ENCODE measurements around the gene FBXO2.

Gene FBXO2, protein sequence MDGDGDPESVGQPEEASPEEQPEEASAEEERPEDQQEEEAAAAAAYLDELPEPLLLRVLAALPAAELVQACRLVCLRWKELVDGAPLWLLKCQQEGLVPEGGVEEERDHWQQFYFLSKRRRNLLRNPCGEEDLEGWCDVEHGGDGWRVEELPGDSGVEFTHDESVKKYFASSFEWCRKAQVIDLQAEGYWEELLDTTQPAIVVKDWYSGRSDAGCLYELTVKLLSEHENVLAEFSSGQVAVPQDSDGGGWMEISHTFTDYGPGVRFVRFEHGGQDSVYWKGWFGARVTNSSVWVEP

DNA sequence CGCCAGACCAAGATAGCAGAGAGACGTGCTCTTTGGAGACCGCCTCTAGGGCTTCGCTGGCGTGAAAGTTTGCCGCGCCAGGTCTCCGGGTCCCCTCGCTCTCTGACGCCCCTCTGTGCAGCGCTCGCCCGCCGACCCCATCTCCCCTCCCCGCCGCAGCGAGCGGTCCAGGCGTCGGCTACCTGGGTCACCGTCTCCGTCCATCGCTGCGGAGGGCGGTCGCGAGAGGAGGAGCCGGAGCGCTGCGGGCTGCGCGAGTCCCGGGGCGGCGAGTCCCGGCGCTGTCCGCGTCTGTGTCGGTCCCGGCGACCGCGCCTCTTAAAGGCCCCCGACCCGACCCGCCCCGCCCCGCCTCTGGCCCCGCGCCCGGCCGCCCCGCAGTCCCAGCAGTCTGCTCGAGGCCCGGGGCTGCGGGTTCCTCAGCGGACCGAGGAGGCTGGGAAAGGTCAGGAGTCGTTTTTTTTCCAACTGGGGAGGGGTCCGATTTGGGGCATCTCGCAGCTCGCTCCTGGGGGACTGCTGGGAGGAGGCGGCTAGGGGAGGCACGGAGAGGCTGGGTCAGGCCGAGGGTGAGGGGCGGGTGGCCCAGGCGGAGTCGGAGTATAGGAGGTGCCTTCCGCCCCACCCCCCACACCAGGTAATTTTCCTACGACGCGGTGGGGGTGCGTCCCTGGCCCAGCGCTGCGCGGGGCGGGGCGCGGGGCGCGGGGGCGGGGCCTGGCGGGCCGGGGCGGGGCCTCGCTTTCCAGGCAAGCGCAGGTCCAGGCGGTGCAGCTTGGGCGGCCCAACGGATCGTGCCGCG lies at the start of gene FBXO2, which contains the start of gene FBXO44:
TSS of gene FBXO2 (minus strand) at position 293 of the 802 bp plus-strand sequence. CDS start at position 204, 89 bp downstream.
TSS of gene FBXO44 (plus strand) at position 741 of the 802 bp plus-strand sequence. CDS start 959 bp downstream, outside the sequence.
- TF ChIP-seq, protein P1, sequence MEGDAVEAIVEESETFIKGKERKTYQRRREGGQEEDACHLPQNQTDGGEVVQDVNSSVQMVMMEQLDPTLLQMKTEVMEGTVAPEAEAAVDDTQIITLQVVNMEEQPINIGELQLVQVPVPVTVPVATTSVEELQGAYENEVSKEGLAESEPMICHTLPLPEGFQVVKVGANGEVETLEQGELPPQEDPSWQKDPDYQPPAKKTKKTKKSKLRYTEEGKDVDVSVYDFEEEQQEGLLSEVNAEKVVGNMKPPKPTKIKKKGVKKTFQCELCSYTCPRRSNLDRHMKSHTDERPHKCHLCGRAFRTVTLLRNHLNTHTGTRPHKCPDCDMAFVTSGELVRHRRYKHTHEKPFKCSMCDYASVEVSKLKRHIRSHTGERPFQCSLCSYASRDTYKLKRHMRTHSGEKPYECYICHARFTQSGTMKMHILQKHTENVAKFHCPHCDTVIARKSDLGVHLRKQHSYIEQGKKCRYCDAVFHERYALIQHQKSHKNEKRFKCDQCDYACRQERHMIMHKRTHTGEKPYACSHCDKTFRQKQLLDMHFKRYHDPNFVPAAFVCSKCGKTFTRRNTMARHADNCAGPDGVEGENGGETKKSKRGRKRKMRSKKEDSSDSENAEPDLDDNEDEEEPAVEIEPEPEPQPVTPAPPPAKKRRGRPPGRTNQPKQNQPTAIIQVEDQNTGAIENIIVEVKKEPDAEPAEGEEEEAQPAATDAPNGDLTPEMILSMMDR (IDR thresholded peaks at IDR 0.05; ENCODE audit: low read depth, low read length, missing control alignments) = no peak
- H3K36me3 ChIP-seq (replicated peaks) = no peaks in the 10 kb centered on the region
- in situ Hi-C loops (cut with HindIII; ENCODE audit: low pct_ligation_motif_present, low sequenced_read_pairs) = no loop called here
- peaks cover 9% of the 10 kb centered on the region for H3K27me3 ChIP-seq (replicated peaks)
- no peak for DNase-seq
- peak within 1 kb of the TSS; percentile 62 for H3K4me3 ChIP-seq (ENCODE audit: low read depth, low read length)
- no peak within 1 kb of the TSS for H3K27ac ChIP-seq

DNA sequence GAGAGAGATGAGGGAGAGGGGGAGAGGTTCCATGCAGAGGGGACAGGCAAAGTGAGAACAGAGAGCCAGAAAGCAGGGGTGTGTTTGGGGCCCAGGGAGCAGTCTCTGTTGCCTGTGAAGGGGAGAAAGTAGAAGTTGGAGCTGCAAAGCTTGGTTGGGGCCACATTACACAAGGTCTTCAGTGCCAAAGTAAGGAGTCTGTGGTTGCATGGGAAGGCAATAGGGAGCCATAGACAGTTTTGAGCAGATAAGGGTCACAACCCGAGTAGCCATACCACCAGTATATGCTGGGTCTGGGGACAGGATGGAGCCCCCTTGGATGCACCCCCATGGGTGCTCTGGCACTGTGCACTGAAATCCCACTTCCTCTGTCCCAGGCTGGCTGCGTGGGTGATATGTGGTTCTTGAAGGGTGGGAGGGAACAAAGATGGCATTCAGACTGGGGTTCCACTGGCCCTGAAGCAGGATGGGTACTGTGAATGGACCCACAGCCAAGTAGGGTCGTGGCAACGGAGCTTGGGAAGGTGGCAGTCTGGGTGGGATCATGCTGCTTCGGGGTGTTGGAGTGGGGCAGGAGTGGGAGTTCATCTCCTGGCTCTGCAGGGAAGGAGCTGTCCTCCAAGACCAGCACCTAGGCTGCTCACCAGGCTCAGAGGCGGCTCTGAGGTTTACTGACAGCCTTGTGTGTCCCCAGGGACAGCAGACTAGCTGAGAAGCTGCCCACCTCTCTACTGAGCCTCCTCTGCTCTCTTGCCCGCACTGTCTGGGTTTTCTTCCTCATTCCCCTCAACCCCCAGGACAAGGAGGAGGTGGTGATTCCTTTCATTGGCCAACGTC lies 49.3 kb upstream of the FBXO2 start:
- no peak overlapping the region for H3K27ac ChIP-seq
- no peak overlapping the region for H3K4me3 ChIP-seq (ENCODE audit: low read depth, low read length)
- in situ Hi-C loops (cut with HindIII; ENCODE audit: low pct_ligation_motif_present, low sequenced_read_pairs) = no loop called here
- no peak for DNase-seq
- H3K27me3 ChIP-seq (replicated peaks) = peaks cover 82% of the 10 kb centered on the region
- H3K36me3 ChIP-seq (replicated peaks) = no peaks in the 10 kb centered on the region
- TF ChIP-seq, protein P1 (IDR thresholded peaks at IDR 0.05; ENCODE audit: low read depth, low read length, missing control alignments) = no peak

DNA sequence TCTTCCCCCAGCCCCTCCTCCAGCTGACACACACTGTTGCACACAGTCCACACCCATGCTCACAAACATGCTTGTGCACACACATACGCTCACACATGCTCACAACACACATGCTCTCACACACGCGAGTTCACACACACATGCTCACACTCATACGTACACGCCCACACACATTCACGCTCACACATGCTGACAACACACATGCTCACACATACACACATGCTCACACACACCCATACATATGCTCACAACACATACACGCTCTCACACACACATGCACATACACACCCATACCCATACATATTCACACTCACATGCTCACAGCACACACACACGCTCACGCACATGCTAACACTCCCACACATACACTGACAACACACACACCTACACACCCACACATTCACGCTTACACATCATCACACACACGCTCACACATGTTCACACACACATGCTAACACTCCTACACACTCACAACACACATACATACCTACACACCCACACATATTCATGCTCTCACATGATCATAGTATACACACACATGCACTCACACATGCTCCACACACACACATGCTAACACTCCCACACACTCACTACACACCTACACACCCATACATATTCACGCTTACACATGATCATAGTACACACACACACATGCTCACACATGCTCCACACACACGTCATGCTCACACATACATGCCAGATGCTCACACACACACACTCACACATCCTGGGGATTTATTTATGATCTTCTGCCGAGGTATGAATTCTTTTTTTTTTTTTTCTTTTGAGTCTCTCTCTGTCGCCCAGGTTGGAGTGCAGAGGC lies 48.0 kb upstream of the FBXO2 start:
- peaks cover 80% of the 10 kb centered on the region for H3K27me3 ChIP-seq (replicated peaks)
- TF ChIP-seq, protein P1 (IDR thresholded peaks at IDR 0.05; ENCODE audit: low read depth, low read length, missing control alignments) = no peak
- in situ Hi-C loops (cut with HindIII; ENCODE audit: low pct_ligation_motif_present, low sequenced_read_pairs) = no loop called here
- no peak overlapping the region for H3K27ac ChIP-seq
- no peak for DNase-seq
- no peak overlapping the region for H3K4me3 ChIP-seq (ENCODE audit: low read depth, low read length)
- H3K36me3 ChIP-seq (replicated peaks) = no peaks in the 10 kb centered on the region

DNA sequence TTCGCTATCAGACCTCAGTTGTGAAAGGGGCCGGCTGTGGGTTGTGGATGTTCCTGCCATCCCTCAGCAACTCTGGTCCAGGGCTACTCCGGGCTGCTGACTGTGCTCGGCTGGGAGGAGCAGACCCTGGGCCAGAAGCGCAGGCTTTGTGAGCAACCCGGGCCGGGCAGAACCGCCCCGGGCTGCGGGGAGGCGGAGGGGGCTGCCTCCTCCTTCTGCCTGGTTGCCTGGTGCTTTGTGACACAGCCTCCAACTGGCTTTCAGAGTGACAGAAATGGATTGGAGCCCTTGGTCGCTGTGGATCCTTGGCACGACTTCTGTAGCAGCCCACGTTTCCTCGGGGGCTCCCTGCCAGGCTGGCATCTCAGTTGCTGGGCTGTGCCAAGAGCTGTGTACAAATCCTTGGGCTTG lies 47.3 kb upstream of the FBXO2 start:
- DNase-seq = no peak
- TF ChIP-seq, protein P1 (IDR thresholded peaks at IDR 0.05; ENCODE audit: low read depth, low read length, missing control alignments) = no peak
- Histone ChIP-seq H3K36me3 (replicated peaks) (no peaks in the 10 kb centered on the region), H3K27ac (no peak overlapping the region), H3K27me3 (replicated peaks) (peaks cover 79% of the 10 kb centered on the region), H3K4me3 (ENCODE audit: low read depth, low read length) (no peak overlapping the region)
- in situ Hi-C loops (cut with HindIII; ENCODE audit: low pct_ligation_motif_present, low sequenced_read_pairs) = no loop called here
